ENCODE data around the gene PBOV1. TPM values are rescaled to one million over a fixed set of nuclear protein-coding genes. Genes with fewer than 3 reads are reported as not detected.

Gene PBOV1
- total and polyA plus RNA-seq, 3 donors from 2014 or later: not detected

- Histone ChIP-seq H3K27me3 (no peaks in the 10 kb centered on the region), H3K4me3 (no peak overlapping the region), H3K9me3 (no peaks in the 10 kb centered on the region), H3K27ac (no peak overlapping the region), H3K36me3 (ENCODE audit: low read depth, missing control alignments) (no peaks in the 10 kb centered on the region), H3K4me1 (no peaks in the 10 kb centered on the region)
- WGBS, 2 donors: 92 to 96% methylated on average over 11 of the region's 11 CpGs
- DNase-seq: no peak
- intact Hi-C loops (cut with DNase I; ENCODE audit: low total_unique reads): no loop called here
- TF ChIP-seq CTCF (IDR thresholded peaks at IDR 0.05): no peak
- TF ChIP-seq POLR2A (IDR thresholded peaks at IDR 0.05): no peak
Measured at GRCh38 chr6:138253731-138254130, 35.4 kb upstream of the PBOV1 start.

- no peak overlapping the region for H3K27ac ChIP-seq
- no peaks in the 10 kb centered on the region for H3K4me1 ChIP-seq
- TF ChIP-seq POLR2A (IDR thresholded peaks at IDR 0.05): no peak
- TF ChIP-seq CTCF (IDR thresholded peaks at IDR 0.05): no peak
- 71 to 83% methylated on average over 16 of the region's 16 CpGs for WGBS, 2 donors
- no peaks in the 10 kb centered on the region for H3K36me3 ChIP-seq (ENCODE audit: low read depth, missing control alignments)
- no peak for DNase-seq
- no peaks in the 10 kb centered on the region for H3K9me3 ChIP-seq
- intact Hi-C loops (cut with DNase I; ENCODE audit: low total_unique reads): no loop called here
- H3K4me3 ChIP-seq: no peak overlapping the region
- H3K27me3 ChIP-seq: no peaks in the 10 kb centered on the region
Measured at GRCh38 chr6:138250513-138251247, 32.4 kb upstream of the PBOV1 start.

GRCh38 chr6:138250053-138250452 lies 31.8 kb upstream of the PBOV1 start:
- Histone ChIP-seq H3K27me3 (no peaks in the 10 kb centered on the region), H3K9me3 (no peaks in the 10 kb centered on the region), H3K36me3 (ENCODE audit: low read depth, missing control alignments) (no peaks in the 10 kb centered on the region), H3K4me1 (no peaks in the 10 kb centered on the region), H3K27ac (no peak overlapping the region), H3K4me3 (no peak overlapping the region)
- DNase-seq: no peak
- intact Hi-C loops (cut with DNase I; ENCODE audit: low total_unique reads): no loop called here
- TF ChIP-seq CTCF (IDR thresholded peaks at IDR 0.05) (no peak), POLR2A (IDR thresholded peaks at IDR 0.05) (no peak)
- 84 to 92% methylated on average over 4 of the region's 4 CpGs for WGBS, 2 donors

- no peak for DNase-seq
- Histone ChIP-seq H3K4me1 (no peaks in the 10 kb centered on the region), H3K9me3 (no peaks in the 10 kb centered on the region), H3K27me3 (no peaks in the 10 kb centered on the region), H3K27ac (no peak overlapping the region), H3K36me3 (ENCODE audit: low read depth, missing control alignments) (no peaks in the 10 kb centered on the region), H3K4me3 (no peak overlapping the region)
- 81 to 94% methylated on average over 1 of the region's 1 CpG for WGBS, 2 donors
- TF ChIP-seq CTCF (IDR thresholded peaks at IDR 0.05) (no peak), POLR2A (IDR thresholded peaks at IDR 0.05) (no peak)
- intact Hi-C loops (cut with DNase I; ENCODE audit: low total_unique reads): no loop called here
Measured at GRCh38 chr6:138248878-138249277, 30.6 kb upstream of the PBOV1 start.

GRCh38 chr6:138248011-138248410 lies 29.7 kb upstream of the PBOV1 start:
- no peak overlapping the region for H3K4me3 ChIP-seq
- H3K36me3 ChIP-seq (ENCODE audit: low read depth, missing control alignments): no peaks in the 10 kb centered on the region
- no peak for DNase-seq
- no peak overlapping the region for H3K27ac ChIP-seq
- H3K4me1 ChIP-seq: no peaks in the 10 kb centered on the region
- TF ChIP-seq POLR2A (IDR thresholded peaks at IDR 0.05) (no peak), CTCF (IDR thresholded peaks at IDR 0.05) (no peak)
- 86% methylated on average over 7 of the region's 7 CpGs for WGBS, 2 donors
- intact Hi-C loops (cut with DNase I; ENCODE audit: low total_unique reads): no loop called here
- no peaks in the 10 kb centered on the region for H3K27me3 ChIP-seq
- no peaks in the 10 kb centered on the region for H3K9me3 ChIP-seq
